ENCODE results near the gene ARHGAP4. TPM values are rescaled to one million over a fixed set of nuclear protein-coding genes. Genes with fewer than 3 reads are reported as not detected.
A peak's percentile ranks its signal among the peaks of the same experiment; 100 is the strongest.

The ARHGAP4 gene
- total and polyA plus RNA-seq, 7 donors = 8.4 to 122 (median 17.3) TPM

- TF ChIP-seq POLR2AphosphoS5 (IDR thresholded peaks at IDR 0.05) (no peak), POLR2A (IDR thresholded peaks at IDR 0.05) (no peak), EP300 (IDR thresholded peaks at IDR 0.05) (no peak)
- TF ChIP-seq, protein P1, sequence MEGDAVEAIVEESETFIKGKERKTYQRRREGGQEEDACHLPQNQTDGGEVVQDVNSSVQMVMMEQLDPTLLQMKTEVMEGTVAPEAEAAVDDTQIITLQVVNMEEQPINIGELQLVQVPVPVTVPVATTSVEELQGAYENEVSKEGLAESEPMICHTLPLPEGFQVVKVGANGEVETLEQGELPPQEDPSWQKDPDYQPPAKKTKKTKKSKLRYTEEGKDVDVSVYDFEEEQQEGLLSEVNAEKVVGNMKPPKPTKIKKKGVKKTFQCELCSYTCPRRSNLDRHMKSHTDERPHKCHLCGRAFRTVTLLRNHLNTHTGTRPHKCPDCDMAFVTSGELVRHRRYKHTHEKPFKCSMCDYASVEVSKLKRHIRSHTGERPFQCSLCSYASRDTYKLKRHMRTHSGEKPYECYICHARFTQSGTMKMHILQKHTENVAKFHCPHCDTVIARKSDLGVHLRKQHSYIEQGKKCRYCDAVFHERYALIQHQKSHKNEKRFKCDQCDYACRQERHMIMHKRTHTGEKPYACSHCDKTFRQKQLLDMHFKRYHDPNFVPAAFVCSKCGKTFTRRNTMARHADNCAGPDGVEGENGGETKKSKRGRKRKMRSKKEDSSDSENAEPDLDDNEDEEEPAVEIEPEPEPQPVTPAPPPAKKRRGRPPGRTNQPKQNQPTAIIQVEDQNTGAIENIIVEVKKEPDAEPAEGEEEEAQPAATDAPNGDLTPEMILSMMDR (IDR thresholded peaks at IDR 0.05) = no peak
- H3K4me1 ChIP-seq = no peaks in the 10 kb centered on the region
- H3K36me3 ChIP-seq = no peaks in the 10 kb centered on the region
- H3K9me3 ChIP-seq = no peaks in the 10 kb centered on the region
- 41 to 47% methylated on average over 5 of the region's 5 CpGs for WGBS, 2 donors
- H3K4me3 ChIP-seq = no peak overlapping the region
- peaks cover 5 to 44% (median 17%) of the 10 kb centered on the region in 3 donors for H3K27me3 ChIP-seq
- DNase-seq = no peak
- no peak overlapping the region for H3K27ac ChIP-seq
- intact Hi-C loops (cut with DNase I) = no loop called here
Observed at GRCh38 chrX:153878345-153878744, 47.7 kb downstream of the ARHGAP4 start.

- 80 to 82% methylated on average over 8 of the region's 8 CpGs for WGBS, 2 donors
- TF ChIP-seq, protein P1 (IDR thresholded peaks at IDR 0.05) = no peak
- TF ChIP-seq POLR2A (IDR thresholded peaks at IDR 0.05) (no peak), EP300 (IDR thresholded peaks at IDR 0.05) (no peak), POLR2AphosphoS5 (IDR thresholded peaks at IDR 0.05) (no peak)
- H3K9me3 ChIP-seq = no peaks in the 10 kb centered on the region
- no peaks in the 10 kb centered on the region for H3K36me3 ChIP-seq
- no peaks in the 10 kb centered on the region for H3K4me1 ChIP-seq
- H3K4me3 ChIP-seq = no peak overlapping the region
- intact Hi-C loops (cut with DNase I) = no loop called here
- H3K27ac ChIP-seq = no peak overlapping the region
- DNase-seq = no peak
- H3K27me3 ChIP-seq = peaks cover 5 to 39% (median 17%) of the 10 kb centered on the region in 3 donors
Observed at GRCh38 chrX:153877571-153878261, 48.3 kb downstream of the ARHGAP4 start.

DNA sequence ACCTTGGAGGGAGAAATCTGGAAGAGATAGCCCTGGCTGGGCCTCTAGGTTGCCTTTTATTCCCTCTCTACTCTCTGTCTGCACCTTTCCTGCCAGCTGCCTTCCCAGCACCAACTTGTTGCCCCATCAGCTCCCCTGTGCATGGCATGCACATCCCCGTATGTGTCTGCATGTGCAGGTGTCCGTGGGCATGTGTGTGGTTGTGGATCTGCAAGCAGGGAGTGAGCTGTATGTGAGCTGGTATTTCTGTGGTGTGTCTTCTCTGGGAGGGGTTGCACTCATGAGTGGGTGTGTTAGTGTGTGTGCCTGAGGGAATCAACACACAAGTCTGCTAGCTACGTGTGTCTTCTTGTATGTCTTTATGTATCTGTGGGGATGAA lies 50.0 kb downstream of the ARHGAP4 start:
- TF ChIP-seq EP300 (IDR thresholded peaks at IDR 0.05) = no peak
- no peak for TF ChIP-seq POLR2AphosphoS5 (IDR thresholded peaks at IDR 0.05)
- TF ChIP-seq, protein P1 (IDR thresholded peaks at IDR 0.05) = no peak
- Histone ChIP-seq H3K4me1 (no peaks in the 10 kb centered on the region), H3K9me3 (no peaks in the 10 kb centered on the region), H3K36me3 (no peaks in the 10 kb centered on the region), H3K4me3 (no peak overlapping the region), H3K27ac (no peak overlapping the region), H3K27me3 (peaks cover 5 to 24% (median 12%) of the 10 kb centered on the region in 3 donors)
- intact Hi-C loops (cut with DNase I) = no loop called here
- no peak for DNase-seq
- WGBS, 2 donors = 52 to 56% methylated on average over 3 of the region's 3 CpGs

- intact Hi-C loops (cut with DNase I) = no loop called here
- 2 to 9% methylated on average over 40 to 42 of the region's 42 CpGs for WGBS, 2 donors
- Histone ChIP-seq H3K27me3 (peaks cover 5 to 22% (median 13%) of the 10 kb centered on the region in 3 donors), H3K4me1 (no peaks in the 10 kb centered on the region), H3K36me3 (no peaks in the 10 kb centered on the region), H3K27ac (no peak overlapping the region), H3K4me3 (no peak overlapping the region), H3K9me3 (no peaks in the 10 kb centered on the region)
- no peak for TF ChIP-seq POLR2A (IDR thresholded peaks at IDR 0.05)
- TF ChIP-seq, protein P1 (IDR thresholded peaks at IDR 0.05) = no peak
- TF ChIP-seq EP300 (IDR thresholded peaks at IDR 0.05) = no peak
- peak in 1 of 4 donors; percentile 36 for TF ChIP-seq POLR2AphosphoS5 (IDR thresholded peaks at IDR 0.05)
- no peak for DNase-seq
Observed at GRCh38 chrX:153875391-153876111, 50.5 kb downstream of the ARHGAP4 start.
